Measurements from ENCODE around the gene ELP1.
A peak's percentile ranks its signal among the peaks of the same experiment; 100 is the strongest.
"Not testable (repeated sequence)": the region's sequence is repeated elsewhere in the genome, so short reads cannot be mapped to it uniquely, and the experiment has no call there.

The ELP1 gene

DNA sequence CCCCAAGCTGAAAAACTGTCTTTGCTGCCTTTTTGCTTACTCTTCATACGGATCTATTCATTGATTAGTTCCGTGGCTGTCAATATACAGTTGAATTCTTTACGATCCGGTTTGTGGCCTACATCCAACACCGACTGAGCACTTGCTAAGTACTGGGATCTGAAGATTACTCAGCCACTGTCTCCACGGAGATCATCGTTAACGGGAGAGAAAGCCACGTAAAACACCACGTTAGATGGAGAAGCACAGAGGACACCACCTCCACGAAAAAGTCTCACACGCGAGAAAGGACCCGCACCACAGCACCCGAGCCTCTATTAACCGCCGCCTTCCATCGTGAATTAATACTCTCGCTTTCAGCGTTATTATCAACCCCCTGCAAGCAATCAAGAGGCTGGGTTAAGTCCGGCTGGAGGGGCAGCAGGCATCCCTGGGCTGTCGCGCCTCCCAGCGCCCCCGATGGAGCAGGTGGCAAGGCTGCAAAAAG lies 650 bp downstream of the ELP1 start:
- DNase-seq, result no peak

DNA sequence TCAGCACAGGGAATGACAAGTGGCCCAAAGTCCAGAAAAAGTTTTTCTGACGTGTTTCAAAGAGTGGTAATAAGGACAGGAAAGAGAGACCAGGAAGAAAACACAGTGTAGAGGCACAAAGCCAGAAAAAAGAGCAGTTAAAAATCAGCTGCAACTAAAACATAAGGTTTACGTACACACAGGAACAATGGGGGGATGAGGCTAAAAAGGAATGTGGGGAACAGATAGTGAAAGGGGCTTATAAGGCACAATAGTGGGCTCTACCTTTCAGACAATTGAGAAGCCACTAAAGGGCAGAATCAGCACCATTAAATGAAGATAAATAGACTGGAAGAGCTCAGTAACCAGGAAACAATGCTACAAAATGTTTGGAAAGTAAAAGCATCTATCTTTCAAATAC lies 5.5 kb downstream of the ELP1 start:
- DNase-seq, result no peak

DNA sequence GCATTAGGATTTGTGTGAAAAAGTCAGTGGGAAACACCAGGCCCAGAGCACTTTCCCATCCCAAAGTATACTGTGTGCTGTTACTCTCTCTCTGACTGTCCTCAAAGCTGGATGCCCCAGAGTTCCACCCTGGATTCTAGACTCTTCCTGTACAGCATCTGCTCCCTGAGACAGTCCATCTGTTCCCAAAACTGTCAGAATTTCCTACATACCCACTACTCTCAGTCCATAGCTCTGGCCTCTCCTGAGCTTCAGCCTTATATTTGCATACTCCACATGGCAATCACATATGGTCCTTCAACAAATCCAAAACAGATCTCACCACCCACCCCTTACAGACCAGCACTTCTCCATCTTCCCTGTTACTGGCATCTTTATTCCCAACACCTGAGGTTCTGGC lies 9.5 kb downstream of the ELP1 start:
- peak; percentile 82 to 93 for DNase-seq

GRCh38 chr9:108921200-108921599 lies 12.7 kb downstream of the ELP1 start:
- no peak for DNase-seq

GRCh38 chr9:108920401-108920800 lies 13.5 kb downstream of the ELP1 start:
- DNase-seq, result not testable (repeated sequence)

GRCh38 chr9:108919517-108919916 lies 14.4 kb downstream of the ELP1 start:
- DNase-seq, result no peak

- DNase-seq, result no peak
Observed at GRCh38 chr9:108913391-108913790, 20.5 kb downstream of the ELP1 start.

- no peak for DNase-seq
Observed at GRCh38 chr9:108911820-108912219, 22.1 kb downstream of the ELP1 start.

DNA sequence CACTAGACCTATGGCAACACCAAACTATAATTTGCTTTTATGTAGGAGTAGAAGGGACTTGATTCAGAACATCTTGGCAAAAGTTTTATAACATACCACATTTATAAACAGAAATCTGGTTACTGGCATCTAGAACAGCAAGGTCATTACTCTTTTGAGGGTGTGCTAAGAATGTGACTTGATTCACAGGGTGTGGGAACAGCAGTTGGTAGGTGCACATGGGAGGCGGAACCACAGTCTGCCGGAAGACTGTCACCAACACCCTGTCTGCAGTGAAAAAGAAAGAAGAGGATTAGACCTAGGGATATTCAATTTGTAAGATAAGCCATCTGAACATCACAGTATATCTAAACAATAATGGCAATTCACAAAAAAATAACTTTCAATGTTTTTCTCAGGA lies 23.0 kb downstream of the ELP1 start:
- no peak for DNase-seq

DNA sequence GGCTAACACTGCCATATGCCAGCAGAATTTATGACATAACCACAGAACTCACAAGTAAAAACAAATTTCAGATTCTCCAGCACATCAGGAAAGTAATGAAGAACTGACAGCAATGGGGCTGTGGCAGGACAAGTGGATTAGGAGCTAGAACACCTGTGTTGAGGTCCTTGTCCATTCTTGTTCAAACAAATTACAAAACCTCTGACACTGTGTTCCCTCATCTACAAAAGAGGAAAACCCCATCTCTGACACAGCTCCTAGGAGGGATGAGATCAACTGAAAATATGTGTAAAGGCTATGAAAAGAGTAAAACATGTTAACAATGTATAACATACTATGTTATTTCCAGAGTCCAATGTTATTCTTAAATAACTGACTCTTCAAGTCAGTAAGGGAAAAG lies 23.5 kb downstream of the ELP1 start:
- no peak for DNase-seq

GRCh38 chr9:108905494-108905893 lies 28.4 kb downstream of the ELP1 start:
- DNase-seq, result no peak

GRCh38 chr9:108904161-108904560 lies 29.8 kb downstream of the ELP1 start:
- DNase-seq, result no peak

- peak in 1 of 2 experiments; percentile 40 for DNase-seq
Observed at GRCh38 chr9:108903420-108904103, 30.4 kb downstream of the ELP1 start.

- DNase-seq, result no peak
Observed at GRCh38 chr9:108900176-108900575, 33.7 kb downstream of the ELP1 start.

DNA sequence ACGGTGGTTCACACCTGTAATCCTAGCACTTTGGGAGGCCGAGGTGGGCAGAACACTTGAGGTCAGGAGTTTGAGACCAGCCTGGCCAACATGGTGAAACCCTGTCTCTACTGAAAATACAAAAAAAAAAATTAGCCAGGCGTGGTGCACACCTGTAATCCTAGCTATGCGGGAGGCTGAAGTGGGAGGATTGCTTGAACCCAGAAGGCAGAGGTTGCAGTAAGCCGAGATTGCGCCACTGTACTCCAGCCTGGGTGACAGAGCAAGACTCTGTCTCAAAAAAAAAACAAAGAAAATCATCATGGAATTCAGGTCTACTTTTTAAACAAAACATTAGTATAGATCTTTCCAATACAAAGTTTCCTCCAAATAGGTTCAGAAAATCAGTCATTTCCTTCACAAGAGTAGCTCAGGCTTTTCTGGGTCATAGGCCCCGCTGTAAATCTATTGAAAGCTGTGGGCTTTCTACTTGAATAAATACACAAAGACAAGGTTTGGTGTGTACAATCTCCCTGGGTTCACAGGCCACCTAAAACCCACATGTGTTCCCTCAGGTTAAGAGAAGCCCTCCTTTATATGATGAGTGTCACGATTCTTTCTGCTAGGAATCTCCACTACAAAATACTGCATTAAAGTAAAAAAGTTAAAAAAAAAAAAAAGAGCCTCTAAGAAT lies 34.8 kb downstream of the ELP1 start:
- not testable (repeated sequence) for DNase-seq

- DNase-seq, result no peak
Observed at GRCh38 chr9:108897324-108898096, 36.4 kb downstream of the ELP1 start.

DNA sequence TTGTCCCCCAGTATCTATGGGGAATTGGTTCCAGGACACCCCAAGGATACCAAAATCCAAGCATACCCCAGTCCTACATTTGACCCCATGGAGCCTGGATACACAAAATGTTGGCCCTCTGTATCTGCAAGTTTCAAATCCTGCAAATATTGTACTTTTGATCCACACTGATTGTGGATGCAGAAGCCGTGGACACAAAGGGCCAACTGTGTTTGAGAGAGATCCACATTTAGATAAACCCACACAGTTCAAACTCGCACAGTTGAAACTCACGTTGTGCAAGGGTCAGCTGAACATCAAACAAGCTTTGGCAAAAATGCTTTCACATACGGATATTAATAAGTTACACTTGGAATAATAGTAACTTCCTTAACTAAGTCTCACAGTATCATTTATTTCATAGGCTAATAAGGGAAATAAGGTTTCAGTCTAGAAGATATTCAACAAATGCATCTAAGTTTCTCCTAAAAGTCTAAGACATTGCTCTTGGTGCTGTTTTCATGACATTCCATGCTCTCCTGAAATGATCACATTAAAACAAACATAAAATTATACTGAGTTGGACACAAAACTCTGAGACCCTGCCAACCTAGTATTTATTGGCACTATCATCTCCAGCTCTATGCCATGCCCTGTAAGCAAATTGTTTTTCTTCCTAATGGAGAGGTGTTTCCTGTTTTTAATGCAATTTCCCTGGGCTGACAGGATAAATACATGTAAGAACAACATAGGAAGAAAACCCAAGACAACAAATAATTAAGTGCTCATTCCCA lies 39.5 kb downstream of the ELP1 start:
- no peak for DNase-seq

DNA sequence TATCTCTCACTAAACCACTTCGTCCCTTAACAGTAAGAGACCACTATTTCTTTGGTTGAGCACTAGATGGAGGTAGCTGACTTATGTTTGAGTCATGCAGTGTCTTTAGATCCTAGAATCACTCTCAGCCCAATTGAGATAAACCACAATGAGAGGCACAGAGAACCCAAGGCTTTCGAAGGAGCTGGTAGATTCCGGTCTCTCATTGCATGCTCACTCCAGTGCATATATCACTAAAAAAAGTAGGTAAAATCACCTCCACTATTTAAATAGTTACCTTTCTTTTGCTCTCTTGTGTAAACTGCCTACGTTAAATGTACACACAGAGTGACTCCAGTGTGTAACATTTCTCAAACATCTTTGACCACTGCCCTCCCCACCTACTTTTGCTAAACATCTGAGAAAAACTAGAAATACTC lies 44.3 kb downstream of the ELP1 start:
- peak in 1 of 2 experiments; percentile 34 for DNase-seq

GRCh38 chr9:108886594-108887271 lies 47.2 kb downstream of the ELP1 start:
- not testable (repeated sequence) for DNase-seq

- peak in 1 of 2 experiments; percentile 42 for DNase-seq
Observed at GRCh38 chr9:108885643-108886348, 48.1 kb downstream of the ELP1 start.

DNA sequence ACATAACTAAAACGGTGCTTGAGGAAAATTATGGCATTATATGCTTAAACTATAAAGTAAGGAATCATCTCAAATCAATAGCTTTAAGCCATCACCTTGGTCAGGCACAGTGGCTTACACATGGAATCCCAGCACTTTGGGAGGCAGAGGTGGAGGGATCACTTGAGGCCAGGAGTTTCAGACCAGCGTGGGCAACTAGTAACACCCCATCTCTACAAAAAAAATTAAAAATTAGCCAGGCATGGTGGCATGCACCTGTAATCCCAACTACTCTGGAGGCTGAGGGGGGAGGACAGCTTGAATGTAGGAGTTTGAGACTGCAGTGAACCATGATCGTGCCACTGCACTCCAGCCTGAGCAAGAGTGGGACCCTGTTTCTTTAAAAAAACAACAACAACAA lies 49.2 kb downstream of the ELP1 start:
- no peak for DNase-seq

- DNase-seq, result no peak
Observed at GRCh38 chr9:108883085-108883484, 50.8 kb downstream of the ELP1 start.

Measured in NCI-H524 (cell line).